ENCODE measurements around the gene GLCE. TPM values are rescaled to one million over a fixed set of nuclear protein-coding genes. Genes with fewer than 3 reads are reported as not detected.

Gene GLCE
- total and polyA plus RNA-seq, 10 of the 15 experiments (the other 5 are each of a cell fraction or from before 2014, with no cell fraction given), result 2.1 to 11.9 (median 2.9) TPM

GRCh38 chr15:69118089-69118488, 42.3 kb upstream of the GLCE start:
- in situ Hi-C loops (cut with MboI), result no loop called here
- Histone ChIP-seq H3K9ac (ENCODE audit: control insufficient read depth, insufficient read depth, low read length) (no peak overlapping the region), H3K4me2 (ENCODE audit: control insufficient read depth, insufficient read depth) (no peak overlapping the region), H3K27ac (ENCODE audit: control insufficient read depth, insufficient read depth) (no peak overlapping the region), H2AFZ (ENCODE audit: control insufficient read depth, low read depth, low read length) (no peak overlapping the region), H3K27me3 (replicated peaks in 1 of 2; ENCODE audit: control insufficient read depth in 2 of 2, insufficient read depth in 2 of 2, low read length in 1 of 2) (peaks cover 0 to 2% of the 10 kb centered on the region in 2 experiments; a peak in 2 of 4 replicates), H4K20me1 (ENCODE audit: control insufficient read depth, insufficient read depth) (no peaks in the 10 kb centered on the region), H3K4me3 (no peak overlapping the region), H3K79me2 (ENCODE audit: control insufficient read depth, insufficient read depth, low read length) (no peaks in the 10 kb centered on the region), H3K36me3 (ENCODE audit: control insufficient read depth in 2 of 2, insufficient read depth in 2 of 2, low read length in 1 of 2) (no peaks in the 10 kb centered on the region), H3K9me3 (replicated peaks; ENCODE audit: control insufficient read depth, insufficient read depth, low read length) (no peaks in the 10 kb centered on the region), H3K4me1 (ENCODE audit: control insufficient read depth, insufficient read depth, low read length) (no peaks in the 10 kb centered on the region)
- intact Hi-C loops (cut with micrococcal nuclease; ENCODE audit: unreplicated experiment), result no loop called here
- 0% methylated on average over 4 of the region's 4 CpGs for WGBS (ENCODE audit: insufficient coverage, insufficient replicate concordance, low lambda C conversion rate, missing lambda C conversion rate)
- POLR2A ChIA-PET, result no interaction called here
- CTCF ChIA-PET, result no interaction called here
- SMC1A ChIA-PET (ENCODE audit: uncharacterized antibody, unreplicated experiment), result no interaction called here
- TF ChIP-seq EZH2 (IDR thresholded peaks at IDR 0.05; ENCODE audit: borderline replicate concordance, control insufficient read depth, low read depth, low read length), result no peak
- TF ChIP-seq SIX5 (IDR thresholded peaks at IDR 0.05; ENCODE audit: low read depth, low read length, severe bottlenecking), result no peak
- no peak for TF ChIP-seq SPI1 (IDR thresholded peaks at IDR 0.05; ENCODE audit: borderline replicate concordance, insufficient read depth, low read depth, low read length)
- no peak for TF ChIP-seq ZNF274 (IDR thresholded peaks at IDR 0.05; ENCODE audit: insufficient read depth, insufficient read length)
- no peak for TF ChIP-seq USF2 (IDR thresholded peaks at IDR 0.05; ENCODE audit: borderline replicate concordance, low read depth, low read length)
- TF ChIP-seq SMAD5 (IDR thresholded peaks at IDR 0.05; ENCODE audit: low read depth), result no peak
- no peak for TF ChIP-seq FOXK2 (IDR thresholded peaks at IDR 0.05)
- no peak for TF ChIP-seq TCF7 (IDR thresholded peaks at IDR 0.05; ENCODE audit: borderline replicate concordance)
- TF ChIP-seq SREBF2 (IDR thresholded peaks at IDR 0.05; ENCODE audit: low read length), result no peak
- TF ChIP-seq ZBTB33 (IDR thresholded peaks at IDR 0.05), result no peak
- no peak for TF ChIP-seq PBX3 (IDR thresholded peaks at IDR 0.05; ENCODE audit: insufficient replicate concordance, low read depth, low read length)
- RAD21 ChIA-PET (ENCODE audit: unreplicated experiment), result no interaction called here
- no peak for DNase-seq (ENCODE audit: low read depth, low spot score)
- FAIRE-seq, result no peak
- ATAC-seq, result no peak
- BruUV-seq (replicated peaks), result no TSS peak

Data from GM12878 (cell line).